H9 (cell line): ENCODE measurements around the gene SOCS6. TPM values are rescaled to one million over a fixed set of nuclear protein-coding genes. Genes with fewer than 3 reads are reported as not detected.
A peak's percentile ranks its signal among the peaks of the same experiment; 100 is the strongest.

Source experiments
- DNase-seq: peaks from one replicate; pipeline ENCODE4 v3.0.0-alpha.2; 2017
- H2AFZ ChIP-seq: one replicate; pipeline ENCODE4 v1.6.1; 2013; ENCODE audit warnings: mild to moderate bottlenecking, low read length, control low read depth, moderate library complexity
- H2AK5ac ChIP-seq: 2 replicates; pipeline ENCODE4 v1.6.1; 2013; ENCODE audit warnings: low read length, control low read depth, mixed read lengths; ENCODE audit not compliant: insufficient read length
- H2BK120ac ChIP-seq: one replicate; pipeline ENCODE4 v1.6.1; 2013; ENCODE audit warnings: low read depth, mild to moderate bottlenecking, low read length, control low read depth, inconsistent platforms; ENCODE audit not compliant: poor library complexity, severe bottlenecking
- H2BK12ac ChIP-seq: 2 replicates; pipeline ENCODE4 v1.6.1; 2013; ENCODE audit warnings: low read length, control low read depth, mixed read lengths, low read depth; ENCODE audit not compliant: insufficient read length
- H2BK15ac ChIP-seq: 2 replicates; pipeline ENCODE4 v1.6.1; 2013; ENCODE audit warnings: low read depth, low read length, control low read depth
- H2BK20ac ChIP-seq: one replicate; pipeline ENCODE4 v1.6.1; 2013; ENCODE audit warnings: low read depth, mild to moderate bottlenecking, low read length, control low read depth, inconsistent platforms; ENCODE audit not compliant: poor library complexity, severe bottlenecking
- H2BK5ac ChIP-seq: 2 replicates; pipeline ENCODE4 v1.6.1; 2013; ENCODE audit warnings: low read length, control low read depth, mixed read lengths; ENCODE audit not compliant: insufficient read length
- H3K14ac ChIP-seq: 2 replicates; pipeline ENCODE4 v1.6.1; 2013; ENCODE audit warnings: low read length, control low read depth; ENCODE audit not compliant: insufficient read depth
- H3K18ac ChIP-seq: 2 replicates; pipeline ENCODE4 v1.6.1; 2013; ENCODE audit warnings: low read depth, mild to moderate bottlenecking, mixed read lengths, low read length, control low read depth; ENCODE audit not compliant: insufficient read length
- H3K23ac ChIP-seq: 2 replicates; pipeline ENCODE4 v1.6.1; 2013; ENCODE audit warnings: low read length, control low read depth, mixed read lengths, low read depth; ENCODE audit not compliant: insufficient read length
- H3K23me2 ChIP-seq: 2 replicates; pipeline ENCODE4 v1.6.1; 2013; ENCODE audit warnings: low read depth, mild to moderate bottlenecking, mixed read lengths, low read length, control low read depth; ENCODE audit not compliant: insufficient read length, poor library complexity, severe bottlenecking
- H3K27ac ChIP-seq: 2 replicates; pipeline ENCODE4 v1.5.1; 2013; ENCODE audit warnings: low read length, control low read depth, mixed read lengths, low read depth; ENCODE audit not compliant: insufficient read length
- H3K27me3 ChIP-seq: 2 replicates; pipeline ENCODE4 v1.6.1; 2013; ENCODE audit warnings: low read length, control low read depth, inconsistent platforms; ENCODE audit not compliant: insufficient read depth
- H3K4ac ChIP-seq: 2 replicates; pipeline ENCODE4 v1.6.1; 2013; ENCODE audit warnings: low read depth, mild to moderate bottlenecking, control low read depth, inconsistent platforms, low read length, moderate library complexity
- H3K4me1 ChIP-seq: 2 replicates; pipeline ENCODE4 v1.6.1; 2013; ENCODE audit warnings: low read length, control low read depth, inconsistent platforms; ENCODE audit not compliant: insufficient read depth
- H3K4me2 ChIP-seq: 2 replicates; pipeline ENCODE4 v1.6.1; 2013; ENCODE audit warnings: low read length, control low read depth, mixed read lengths; ENCODE audit not compliant: insufficient read length, insufficient read depth
- H3K56ac ChIP-seq: 2 replicates; pipeline ENCODE4 v1.6.1; 2013; ENCODE audit warnings: low read depth, mild to moderate bottlenecking, mixed read lengths, low read length, control low read depth; ENCODE audit not compliant: insufficient read length
- H3K79me1 ChIP-seq: 2 replicates; pipeline ENCODE4 v1.6.1; 2013; ENCODE audit warnings: low read depth, mild to moderate bottlenecking, moderate library complexity, low read length, control low read depth, inconsistent platforms; ENCODE audit not compliant: insufficient read depth, poor library complexity, severe bottlenecking
- H3K79me2 ChIP-seq: 2 replicates; pipeline ENCODE4 v1.6.1; 2013; ENCODE audit warnings: low read length, control low read depth, inconsistent platforms; ENCODE audit not compliant: insufficient read depth
- H3K9ac ChIP-seq: 2 replicates; pipeline ENCODE4 v1.6.1; 2013; ENCODE audit warnings: low read length, control low read depth, mixed read lengths; ENCODE audit not compliant: insufficient read length; ENCODE audit errors: extremely low read depth
- H3K9me3 ChIP-seq: one replicate; pipeline ENCODE4 v1.6.1; 2013; ENCODE audit warnings: low read depth, low read length, inconsistent platforms; ENCODE audit not compliant: control insufficient read depth
- H3T11ph ChIP-seq: one replicate; pipeline ENCODE4 v1.6.1; 2013; ENCODE audit warnings: mild to moderate bottlenecking, low read length, control low read depth, inconsistent platforms
- H4K20me1 ChIP-seq: one replicate; pipeline ENCODE4 v1.6.1; 2013; ENCODE audit not compliant: control insufficient read depth, insufficient read length, insufficient read depth
- H4K5ac ChIP-seq: 2 replicates; pipeline ENCODE4 v1.6.1; 2013; ENCODE audit warnings: low read depth, mild to moderate bottlenecking, mixed read lengths, low read length, control low read depth; ENCODE audit not compliant: insufficient read length
- H4K8ac ChIP-seq: replicated peaks from 2 replicates; pipeline ENCODE4 v1.6.1; 2013; ENCODE audit warnings: low read length, control low read depth, mixed read lengths, low read depth; ENCODE audit not compliant: insufficient read length
- H4K91ac ChIP-seq: 2 replicates; pipeline ENCODE4 v1.6.1; 2013; ENCODE audit warnings: low read depth, mild to moderate bottlenecking, moderate library complexity, mixed read lengths, low read length, control low read depth; ENCODE audit not compliant: insufficient read length
- H3K27ac Mint-ChIP-seq, 3 experiments: 2 replicates in 2 of 3; 3 replicates in 1 of 3; pipeline ENCODE4 v1.8.0; 2020 to 2021; ENCODE audit warnings: mixed read lengths in 3 of 3, mild to moderate bottlenecking in 1 of 3, moderate library complexity in 1 of 3
- H3K27me3 Mint-ChIP-seq: 2 replicates; pipeline ENCODE4 v1.8.0; 2021; ENCODE audit warnings: low read depth, mild to moderate bottlenecking, moderate library complexity, mixed read lengths
- H3K36me3 Mint-ChIP-seq, 3 experiments: 2 replicates in 2 of 3; 3 replicates in 1 of 3; pipeline ENCODE4 v1.8.0; 2020 to 2021; ENCODE audit warnings: low read depth in 3 of 3, mixed read lengths in 3 of 3; ENCODE audit not compliant: insufficient read depth in 1 of 3
- H3K4me1 Mint-ChIP-seq, 2 experiments: 2 replicates each; pipeline ENCODE4 v1.8.0; 2020; ENCODE audit warnings: mixed read lengths in 2 of 2
- H3K4me3 Mint-ChIP-seq, 2 experiments: 2 replicates in 1 of 2; 3 replicates in 1 of 2; pipeline ENCODE4 v1.8.0; 2020 to 2021; ENCODE audit warnings: mild to moderate bottlenecking in 2 of 2, mixed read lengths in 2 of 2, moderate library complexity in 1 of 2
- H3K9me3 Mint-ChIP-seq, 2 experiments: 2 replicates in 1 of 2; 3 replicates in 1 of 2; pipeline ENCODE4 v1.8.0; 2020; ENCODE audit warnings: mild to moderate bottlenecking in 2 of 2, mixed read lengths in 2 of 2, moderate library complexity in 1 of 2
- CTCF ChIP-seq: fragments of 200-600 bp; sonication (generic); conservative IDR thresholded peaks from 3 replicates; pipeline ENCODE4 v1.8.0; 2021; ENCODE audit warnings: antibody characterized with exemption, mild to moderate bottlenecking
- whole genome bisulfite sequencing: extraction: QIAGEN DNeasy Blood & Tissue Kit; methylation state at CpG from one replicate; pipeline ENCODE4 v1.1.7; 2013; ENCODE audit warnings: missing lambda C conversion rate, low lambda C conversion rate, mixed read lengths; ENCODE audit not compliant: insufficient read length; ENCODE audit errors: extremely low coverage; 5-methylcytosine and 5-hydroxymethylcytosine counted together
- long read RNA-seq: library from polyadenylated mRNA; unstranded; transcript quantifications from one replicate; pipeline ENCODE4 v2.0.0, GENCODE V29; 2020
- total RNA-seq: library from RNA; stranded (reverse); gene quantifications from 2 replicates; pipeline ENCODE4 v1.2.1, GENCODE V29; 2021

SOCS6 gene, protein sequence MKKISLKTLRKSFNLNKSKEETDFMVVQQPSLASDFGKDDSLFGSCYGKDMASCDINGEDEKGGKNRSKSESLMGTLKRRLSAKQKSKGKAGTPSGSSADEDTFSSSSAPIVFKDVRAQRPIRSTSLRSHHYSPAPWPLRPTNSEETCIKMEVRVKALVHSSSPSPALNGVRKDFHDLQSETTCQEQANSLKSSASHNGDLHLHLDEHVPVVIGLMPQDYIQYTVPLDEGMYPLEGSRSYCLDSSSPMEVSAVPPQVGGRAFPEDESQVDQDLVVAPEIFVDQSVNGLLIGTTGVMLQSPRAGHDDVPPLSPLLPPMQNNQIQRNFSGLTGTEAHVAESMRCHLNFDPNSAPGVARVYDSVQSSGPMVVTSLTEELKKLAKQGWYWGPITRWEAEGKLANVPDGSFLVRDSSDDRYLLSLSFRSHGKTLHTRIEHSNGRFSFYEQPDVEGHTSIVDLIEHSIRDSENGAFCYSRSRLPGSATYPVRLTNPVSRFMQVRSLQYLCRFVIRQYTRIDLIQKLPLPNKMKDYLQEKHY
- total RNA-seq: 24.5 and 26.0 TPM in 2 replicates
- long read RNA-seq, full-length matches to known transcripts: 84 of 86 reads
- long read RNA-seq, partial matches to known transcripts: 0 of 86 reads
- long read RNA-seq, other reads (novel, unspliced or antisense): 2 of 86 reads

GRCh38 chr18:70288851-70289328, at the start of gene SOCS6:
Gene SOCS6, plus strand, starts transcription at chr18:70289045. Its CDS starts 35,624 bp downstream, at chr18:70324669.
- peak within 1 kb of the TSS; percentile 80 for H3K9ac ChIP-seq
- no peaks in the 10 kb centered on the region; the same call in 1 of the 2 replicates for H3K4me1 ChIP-seq
- H3K9me3 Mint-ChIP-seq: peaks cover 0 to 2% of the 10 kb centered on the region in 2 experiments; a peak in 1 of 5 replicates
- no peak within 1 kb of the TSS for H4K5ac ChIP-seq
- H3K18ac ChIP-seq: peak within 1 kb of the TSS; percentile 86
- peaks cover 30% of the 10 kb centered on the region; the same call in 1 of the 2 replicates for H3K79me2 ChIP-seq
- WGBS: no CpG with 5 or more reads among the region's 77 CpGs
- H2BK12ac ChIP-seq: no peak within 1 kb of the TSS
- no peaks in the 10 kb centered on the region for H3K27me3 Mint-ChIP-seq
- H3K56ac ChIP-seq: no peak within 1 kb of the TSS
- H3K27me3 ChIP-seq: no peaks in the 10 kb centered on the region
- H3K36me3 Mint-ChIP-seq: peaks cover 0 to 4% (median 1%) of the 10 kb centered on the region in 3 experiments; a peak in 1 of 7 replicates
- H2BK120ac ChIP-seq: peak within 1 kb of the TSS; percentile 78
- no peak within 1 kb of the TSS for H3T11ph ChIP-seq
- H4K20me1 ChIP-seq: no peaks in the 10 kb centered on the region
- peak within 1 kb of the TSS; percentile 90 to 96 for H3K4me3 Mint-ChIP-seq
- no peak within 1 kb of the TSS for H2AFZ ChIP-seq
- H4K8ac ChIP-seq: no peak within 1 kb of the TSS
- no peaks in the 10 kb centered on the region for H3K79me1 ChIP-seq
- no peak for TF ChIP-seq CTCF
- H4K91ac ChIP-seq: no peak within 1 kb of the TSS
- no peak within 1 kb of the TSS for H2BK15ac ChIP-seq
- H2AK5ac ChIP-seq: no peak within 1 kb of the TSS
- H3K9me3 ChIP-seq: no peaks in the 10 kb centered on the region
- peaks cover 30 to 34% of the 10 kb centered on the region in 2 experiments for H3K4me1 Mint-ChIP-seq
- H3K27ac Mint-ChIP-seq: peak within 1 kb of the TSS; percentile 28 to 97 (median 94); a peak in 6 of 7 replicates
- peak within 1 kb of the TSS; percentile 61 for H3K4me2 ChIP-seq
- no peak within 1 kb of the TSS for H2BK5ac ChIP-seq
- H3K27ac ChIP-seq: no peak within 1 kb of the TSS
- peaks cover 9% of the 10 kb centered on the region for H3K23me2 ChIP-seq
- no peak within 1 kb of the TSS for H3K4ac ChIP-seq
- peak; percentile 57 for DNase-seq
- no peak within 1 kb of the TSS for H3K23ac ChIP-seq
- peak within 1 kb of the TSS; percentile 95 for H3K14ac ChIP-seq
- H2BK20ac ChIP-seq: no peak within 1 kb of the TSS
